ENCODE results near the gene HLA-DRB1.
"Not testable (repeated sequence)": the region's sequence is repeated elsewhere in the genome, so short reads cannot be mapped to it uniquely, and the experiment has no call there.

HLA-DRB1 gene

DNA sequence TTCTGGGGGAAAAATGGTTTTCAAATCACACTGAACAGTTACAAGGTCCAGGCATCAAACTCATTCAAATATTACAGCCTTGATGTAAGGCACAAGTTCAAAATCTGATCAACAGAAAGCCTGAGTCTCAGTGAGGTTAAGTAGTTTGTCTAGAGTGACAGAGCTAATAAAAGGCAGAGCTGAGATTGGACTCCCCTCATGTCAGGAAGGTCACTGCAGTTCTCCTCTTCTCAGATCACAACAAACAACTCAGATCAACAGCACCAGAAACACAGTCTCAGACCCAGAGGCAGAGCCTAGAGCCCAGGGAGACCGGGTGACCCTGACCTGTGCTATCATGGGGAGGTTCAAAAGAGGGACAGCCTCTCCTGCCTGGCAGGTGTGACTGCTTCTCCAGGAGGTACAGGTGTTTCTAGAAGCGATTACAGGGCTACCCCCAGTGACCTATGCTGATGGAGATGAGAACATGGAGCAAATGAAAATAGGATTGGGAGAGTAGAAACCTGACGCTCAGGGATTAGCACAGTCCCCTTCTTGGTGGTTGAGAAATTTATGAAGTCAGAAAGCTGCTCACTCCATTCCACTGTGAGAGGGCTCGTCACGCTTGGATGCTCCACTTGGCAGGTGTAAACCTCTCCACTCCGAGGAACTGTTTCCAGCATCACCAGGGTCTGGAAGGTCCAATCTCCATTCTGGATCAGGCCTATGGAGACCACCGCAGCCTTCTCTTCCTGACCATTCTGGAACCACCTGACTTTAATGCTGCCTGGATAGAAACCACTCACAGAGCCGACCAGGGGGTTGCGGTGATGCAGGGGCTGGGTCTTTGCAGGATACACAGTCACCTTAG lies 35.3 kb downstream of the HLA-DRB1 start:
- Histone ChIP-seq H3K36me3 (ENCODE audit: insufficient read depth) (no peaks in the 10 kb centered on the region), H4K20me1 (ENCODE audit: insufficient read depth) (no peaks in the 10 kb centered on the region), H3K79me2 (ENCODE audit: insufficient read depth, low read depth) (no peaks in the 10 kb centered on the region), H3K4me2 (no peak overlapping the region), H3K4me1 (ENCODE audit: low read depth, poor library complexity, severe bottlenecking) (no peaks in the 10 kb centered on the region), H2AFZ (ENCODE audit: low read depth) (no peak overlapping the region), H3K27me3 (ENCODE audit: insufficient read depth, low read depth) (no peaks in the 10 kb centered on the region), H3K4me3 (IDR thresholded peaks at IDR 0.05; ENCODE audit: insufficient read depth, low read depth, low read length) (no peak overlapping the region), H3K27ac (no peak overlapping the region), H3K9ac (no peak overlapping the region)
- TF ChIP-seq, protein P1, sequence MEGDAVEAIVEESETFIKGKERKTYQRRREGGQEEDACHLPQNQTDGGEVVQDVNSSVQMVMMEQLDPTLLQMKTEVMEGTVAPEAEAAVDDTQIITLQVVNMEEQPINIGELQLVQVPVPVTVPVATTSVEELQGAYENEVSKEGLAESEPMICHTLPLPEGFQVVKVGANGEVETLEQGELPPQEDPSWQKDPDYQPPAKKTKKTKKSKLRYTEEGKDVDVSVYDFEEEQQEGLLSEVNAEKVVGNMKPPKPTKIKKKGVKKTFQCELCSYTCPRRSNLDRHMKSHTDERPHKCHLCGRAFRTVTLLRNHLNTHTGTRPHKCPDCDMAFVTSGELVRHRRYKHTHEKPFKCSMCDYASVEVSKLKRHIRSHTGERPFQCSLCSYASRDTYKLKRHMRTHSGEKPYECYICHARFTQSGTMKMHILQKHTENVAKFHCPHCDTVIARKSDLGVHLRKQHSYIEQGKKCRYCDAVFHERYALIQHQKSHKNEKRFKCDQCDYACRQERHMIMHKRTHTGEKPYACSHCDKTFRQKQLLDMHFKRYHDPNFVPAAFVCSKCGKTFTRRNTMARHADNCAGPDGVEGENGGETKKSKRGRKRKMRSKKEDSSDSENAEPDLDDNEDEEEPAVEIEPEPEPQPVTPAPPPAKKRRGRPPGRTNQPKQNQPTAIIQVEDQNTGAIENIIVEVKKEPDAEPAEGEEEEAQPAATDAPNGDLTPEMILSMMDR (conservative IDR thresholded peaks at IDR 0.05; ENCODE audit: low read depth, low read length), result no peak

DNA sequence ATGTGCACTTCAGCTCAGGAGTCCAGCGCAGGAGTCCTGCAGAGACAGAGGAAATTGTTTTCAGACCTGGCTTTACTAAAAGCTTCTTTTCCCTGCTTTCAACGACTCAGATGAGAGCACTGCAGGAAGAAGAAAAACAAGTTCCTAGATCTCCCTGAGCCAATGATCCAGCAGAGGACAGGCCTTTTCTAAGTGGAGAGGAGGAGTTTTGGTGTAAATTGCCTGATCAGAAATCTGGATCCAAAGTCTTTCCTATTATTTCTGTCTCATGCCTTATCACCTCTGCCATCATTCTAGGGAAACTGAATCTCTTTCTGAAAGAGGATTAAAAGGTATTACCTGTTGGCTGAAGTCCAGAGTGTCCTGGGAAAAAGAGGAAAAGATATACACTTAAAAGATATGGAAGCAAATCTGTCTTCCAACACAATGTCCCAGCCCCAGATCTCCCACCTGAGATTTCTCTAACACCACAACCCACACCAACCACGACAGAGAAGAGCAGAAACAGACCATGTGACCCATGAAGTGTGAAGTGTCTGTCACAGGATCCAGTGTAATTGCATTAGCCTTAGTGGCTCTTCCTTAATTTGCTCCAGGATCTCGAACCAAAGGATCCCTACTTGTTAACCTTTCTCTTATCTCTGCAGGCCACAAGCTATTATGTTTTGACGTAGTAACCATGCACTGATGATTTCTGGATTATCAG lies 36.5 kb downstream of the HLA-DRB1 start:
- Histone ChIP-seq H3K79me2 (ENCODE audit: insufficient read depth, low read depth) (no peaks in the 10 kb centered on the region), H3K4me3 (IDR thresholded peaks at IDR 0.05; ENCODE audit: insufficient read depth, low read depth, low read length) (no peak overlapping the region), H2AFZ (ENCODE audit: low read depth) (no peak overlapping the region), H3K9ac (no peak overlapping the region), H4K20me1 (ENCODE audit: insufficient read depth) (no peaks in the 10 kb centered on the region), H3K4me1 (ENCODE audit: low read depth, poor library complexity, severe bottlenecking) (no peaks in the 10 kb centered on the region), H3K27me3 (ENCODE audit: insufficient read depth, low read depth) (no peaks in the 10 kb centered on the region), H3K27ac (no peak overlapping the region), H3K36me3 (ENCODE audit: insufficient read depth) (no peaks in the 10 kb centered on the region), H3K4me2 (no peak overlapping the region)
- TF ChIP-seq, protein P1 (conservative IDR thresholded peaks at IDR 0.05; ENCODE audit: low read depth, low read length), result no peak

DNA sequence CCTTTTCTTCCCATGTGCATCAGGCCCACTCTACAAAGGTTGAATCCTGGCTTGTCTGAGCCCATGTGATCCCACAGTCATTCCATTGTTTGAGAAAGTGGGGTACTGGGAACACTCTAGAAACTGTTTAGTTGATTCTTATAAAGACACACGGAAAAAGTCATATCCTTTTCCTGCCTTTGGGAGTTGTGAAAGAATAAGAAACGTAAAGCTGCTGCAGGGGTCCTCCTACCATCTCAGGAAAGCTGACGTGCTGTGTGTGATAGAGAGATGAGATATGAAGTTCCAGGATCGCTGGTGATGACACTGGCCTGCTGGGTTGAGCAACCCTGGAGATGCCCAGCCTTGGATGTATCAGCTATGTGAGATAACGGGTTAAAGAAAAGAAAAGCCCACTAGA lies 38.2 kb downstream of the HLA-DRB1 start:
- TF ChIP-seq, protein P1 (conservative IDR thresholded peaks at IDR 0.05; ENCODE audit: low read depth, low read length), result no peak
- Histone ChIP-seq H3K4me2 (no peak overlapping the region), H3K79me2 (ENCODE audit: insufficient read depth, low read depth) (no peaks in the 10 kb centered on the region), H3K27me3 (ENCODE audit: insufficient read depth, low read depth) (no peaks in the 10 kb centered on the region), H3K27ac (no peak overlapping the region), H2AFZ (ENCODE audit: low read depth) (no peak overlapping the region), H3K9ac (no peak overlapping the region), H3K4me1 (ENCODE audit: low read depth, poor library complexity, severe bottlenecking) (no peaks in the 10 kb centered on the region), H3K4me3 (IDR thresholded peaks at IDR 0.05; ENCODE audit: insufficient read depth, low read depth, low read length) (no peak overlapping the region), H3K36me3 (ENCODE audit: insufficient read depth) (no peaks in the 10 kb centered on the region), H4K20me1 (ENCODE audit: insufficient read depth) (no peaks in the 10 kb centered on the region)

DNA sequence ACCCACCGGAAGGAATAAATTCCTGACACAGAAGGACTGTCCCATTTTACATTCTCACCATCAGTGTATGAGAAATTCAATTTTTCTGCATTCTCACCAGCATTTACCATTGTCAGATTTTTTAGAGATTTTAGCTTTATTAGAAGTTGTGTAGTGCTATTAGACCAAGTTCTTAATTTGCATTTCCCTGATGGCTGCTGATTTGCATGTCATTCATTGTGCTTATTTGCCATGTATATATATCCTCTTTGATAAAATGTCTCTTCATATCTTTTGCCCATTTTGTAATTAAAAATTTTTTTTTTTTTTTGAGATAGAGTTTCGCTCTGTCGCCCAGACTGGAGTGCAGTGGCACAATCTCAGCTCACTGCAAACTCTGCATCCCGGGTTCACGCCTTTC lies 49.8 kb downstream of the HLA-DRB1 start:
- no peaks in the 10 kb centered on the region for H4K20me1 ChIP-seq (ENCODE audit: insufficient read depth)
- H3K4me1 ChIP-seq (ENCODE audit: low read depth, poor library complexity, severe bottlenecking), result no peaks in the 10 kb centered on the region
- H3K4me2 ChIP-seq, result no peak overlapping the region
- H2AFZ ChIP-seq (ENCODE audit: low read depth), result no peak overlapping the region
- TF ChIP-seq, protein P1 (conservative IDR thresholded peaks at IDR 0.05; ENCODE audit: low read depth, low read length), result no peak
- H3K9ac ChIP-seq, result no peak overlapping the region
- no peaks in the 10 kb centered on the region for H3K36me3 ChIP-seq (ENCODE audit: insufficient read depth)
- no peak overlapping the region for H3K4me3 ChIP-seq (IDR thresholded peaks at IDR 0.05; ENCODE audit: insufficient read depth, low read depth, low read length)
- H3K79me2 ChIP-seq (ENCODE audit: insufficient read depth, low read depth), result no peaks in the 10 kb centered on the region
- H3K27me3 ChIP-seq (ENCODE audit: insufficient read depth, low read depth), result no peaks in the 10 kb centered on the region
- H3K27ac ChIP-seq, result no peak overlapping the region

DNA sequence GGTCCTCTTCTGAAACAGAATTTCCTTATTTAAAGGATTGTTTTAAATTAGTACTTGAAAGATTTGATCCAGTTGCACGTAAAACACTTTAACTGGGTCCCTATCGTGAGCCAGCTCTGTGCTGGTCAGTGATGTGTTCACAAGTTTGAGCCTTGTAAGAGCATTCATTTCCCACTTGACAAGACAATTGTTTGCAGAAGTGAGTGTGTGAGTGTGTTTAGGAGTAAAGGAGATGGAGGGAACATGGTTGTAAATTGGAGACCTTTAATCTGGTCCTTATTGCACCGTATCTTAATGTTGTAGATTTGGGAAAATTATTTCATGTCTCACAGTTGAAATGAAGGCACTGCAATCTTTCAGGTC lies 59.2 kb downstream of the HLA-DRB1 start:
- not testable (repeated sequence) for H4K20me1 ChIP-seq (ENCODE audit: insufficient read depth); H3K4me3 ChIP-seq (IDR thresholded peaks at IDR 0.05; ENCODE audit: insufficient read depth, low read depth, low read length); H3K9ac ChIP-seq; H3K27me3 ChIP-seq (ENCODE audit: insufficient read depth, low read depth); H3K4me1 ChIP-seq (ENCODE audit: low read depth, poor library complexity, severe bottlenecking); H2AFZ ChIP-seq (ENCODE audit: low read depth); H3K36me3 ChIP-seq (ENCODE audit: insufficient read depth); H3K27ac ChIP-seq; H3K4me2 ChIP-seq; H3K79me2 ChIP-seq (ENCODE audit: insufficient read depth, low read depth)
